ENCODE measurements around the gene EGLN3. TPM values are rescaled to one million over a fixed set of nuclear protein-coding genes. Genes with fewer than 3 reads are reported as not detected.

EGLN3 gene
- total RNA-seq, 1 experiment from 2014 or later = 0.54 TPM

DNA sequence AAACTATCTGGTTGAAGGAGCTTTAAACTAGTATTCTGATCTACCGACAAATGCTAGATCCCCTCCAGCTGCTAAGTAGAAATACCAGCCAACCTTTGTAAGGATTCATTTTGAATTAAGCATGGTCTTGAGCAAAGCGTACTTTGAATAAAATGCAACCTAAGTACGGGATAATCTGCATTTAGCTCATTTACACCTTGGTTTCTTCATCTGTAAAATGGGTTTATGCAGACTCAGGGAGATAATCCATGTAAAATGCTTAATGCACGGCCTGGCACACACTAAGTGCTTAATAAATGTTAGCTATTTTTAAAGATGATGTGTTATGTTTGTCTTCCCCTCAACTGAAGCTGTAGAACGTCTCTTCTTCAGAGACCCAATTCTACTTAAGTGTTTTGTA, 15.9 kb downstream of the EGLN3 start:
- H3K36me3 Mint-ChIP-seq (ENCODE audit: insufficient read depth, unreplicated experiment) = no peaks in the 10 kb centered on the region
- CTCF ChIA-PET = interaction anchor here (0.7 kb wide), 1 partner anchor 170 kb away, joined by 5 read pairs; no protein-coding TSS in a partner anchor
- peaks cover 5% of the 10 kb centered on the region for H3K4me1 Mint-ChIP-seq (ENCODE audit: insufficient read depth, unreplicated experiment)
- H3K27ac Mint-ChIP-seq (ENCODE audit: low read depth, unreplicated experiment) = no peak overlapping the region
- no peak overlapping the region for H3K4me3 Mint-ChIP-seq (ENCODE audit: unreplicated experiment)
- no peak for DNase-seq (ENCODE audit: unreplicated experiment)
- intact Hi-C loops (cut with micrococcal nuclease) = no loop called here
- TF ChIP-seq, protein P1, sequence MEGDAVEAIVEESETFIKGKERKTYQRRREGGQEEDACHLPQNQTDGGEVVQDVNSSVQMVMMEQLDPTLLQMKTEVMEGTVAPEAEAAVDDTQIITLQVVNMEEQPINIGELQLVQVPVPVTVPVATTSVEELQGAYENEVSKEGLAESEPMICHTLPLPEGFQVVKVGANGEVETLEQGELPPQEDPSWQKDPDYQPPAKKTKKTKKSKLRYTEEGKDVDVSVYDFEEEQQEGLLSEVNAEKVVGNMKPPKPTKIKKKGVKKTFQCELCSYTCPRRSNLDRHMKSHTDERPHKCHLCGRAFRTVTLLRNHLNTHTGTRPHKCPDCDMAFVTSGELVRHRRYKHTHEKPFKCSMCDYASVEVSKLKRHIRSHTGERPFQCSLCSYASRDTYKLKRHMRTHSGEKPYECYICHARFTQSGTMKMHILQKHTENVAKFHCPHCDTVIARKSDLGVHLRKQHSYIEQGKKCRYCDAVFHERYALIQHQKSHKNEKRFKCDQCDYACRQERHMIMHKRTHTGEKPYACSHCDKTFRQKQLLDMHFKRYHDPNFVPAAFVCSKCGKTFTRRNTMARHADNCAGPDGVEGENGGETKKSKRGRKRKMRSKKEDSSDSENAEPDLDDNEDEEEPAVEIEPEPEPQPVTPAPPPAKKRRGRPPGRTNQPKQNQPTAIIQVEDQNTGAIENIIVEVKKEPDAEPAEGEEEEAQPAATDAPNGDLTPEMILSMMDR (IDR thresholded peaks at IDR 0.05; ENCODE audit: unreplicated experiment) = no peak
- POLR2A ChIA-PET = no interaction called here
- H3K27me3 Mint-ChIP-seq (ENCODE audit: insufficient read depth, unreplicated experiment) = no peaks in the 10 kb centered on the region
- H3K9me3 Mint-ChIP-seq (ENCODE audit: unreplicated experiment) = no peaks in the 10 kb centered on the region
- no TSS peak for BruUV-seq (replicated peaks)

DNA sequence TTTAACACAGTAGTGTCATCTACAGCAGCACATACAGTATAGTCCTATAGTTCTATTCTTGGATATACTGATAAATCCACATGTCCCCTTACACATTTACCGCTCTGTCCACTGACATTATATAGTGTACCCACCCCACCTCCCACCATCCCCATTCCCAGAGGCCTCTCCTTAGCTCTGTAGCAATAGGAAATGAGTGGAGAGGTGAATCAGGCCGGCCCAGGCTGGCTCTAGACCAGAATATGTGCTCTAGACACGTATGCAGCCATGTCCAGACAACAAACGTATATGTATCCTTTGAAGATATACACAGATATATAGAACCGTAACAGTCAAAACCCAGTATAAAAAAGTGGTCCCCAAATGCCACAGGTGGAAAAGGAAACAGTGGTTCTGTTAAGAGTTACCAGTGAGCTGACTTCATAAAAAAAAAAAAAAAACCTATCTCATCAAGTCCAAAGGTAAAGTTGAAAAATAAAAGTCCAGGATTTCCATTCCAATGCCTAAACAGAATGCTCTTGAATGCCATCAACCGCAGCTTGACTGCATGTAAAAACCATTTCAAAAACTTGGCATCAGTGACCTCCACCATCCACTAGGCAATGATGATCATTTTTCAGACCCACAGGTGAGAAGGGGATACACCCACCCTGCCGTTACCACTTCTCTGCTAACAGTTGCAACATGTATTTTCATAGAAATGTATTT, 16.7 kb downstream of the EGLN3 start:
- TF ChIP-seq, protein P1 (IDR thresholded peaks at IDR 0.05; ENCODE audit: unreplicated experiment) = no peak
- H3K36me3 Mint-ChIP-seq (ENCODE audit: insufficient read depth, unreplicated experiment) = no peaks in the 10 kb centered on the region
- no peak overlapping the region for H3K27ac Mint-ChIP-seq (ENCODE audit: low read depth, unreplicated experiment)
- BruUV-seq (replicated peaks) = no TSS peak
- ChIA-PET POLR2A (no interaction called here), CTCF (interaction anchor here (0.7 kb wide), 1 partner anchor 171 kb away, joined by 5 read pairs; no protein-coding TSS in a partner anchor)
- DNase-seq (ENCODE audit: unreplicated experiment) = peak; percentile 46
- intact Hi-C loops (cut with micrococcal nuclease) = no loop called here
- peaks cover 5% of the 10 kb centered on the region for H3K4me1 Mint-ChIP-seq (ENCODE audit: insufficient read depth, unreplicated experiment)
- no peak overlapping the region for H3K4me3 Mint-ChIP-seq (ENCODE audit: unreplicated experiment)
- no peaks in the 10 kb centered on the region for H3K27me3 Mint-ChIP-seq (ENCODE audit: insufficient read depth, unreplicated experiment)
- H3K9me3 Mint-ChIP-seq (ENCODE audit: unreplicated experiment) = no peaks in the 10 kb centered on the region

DNA sequence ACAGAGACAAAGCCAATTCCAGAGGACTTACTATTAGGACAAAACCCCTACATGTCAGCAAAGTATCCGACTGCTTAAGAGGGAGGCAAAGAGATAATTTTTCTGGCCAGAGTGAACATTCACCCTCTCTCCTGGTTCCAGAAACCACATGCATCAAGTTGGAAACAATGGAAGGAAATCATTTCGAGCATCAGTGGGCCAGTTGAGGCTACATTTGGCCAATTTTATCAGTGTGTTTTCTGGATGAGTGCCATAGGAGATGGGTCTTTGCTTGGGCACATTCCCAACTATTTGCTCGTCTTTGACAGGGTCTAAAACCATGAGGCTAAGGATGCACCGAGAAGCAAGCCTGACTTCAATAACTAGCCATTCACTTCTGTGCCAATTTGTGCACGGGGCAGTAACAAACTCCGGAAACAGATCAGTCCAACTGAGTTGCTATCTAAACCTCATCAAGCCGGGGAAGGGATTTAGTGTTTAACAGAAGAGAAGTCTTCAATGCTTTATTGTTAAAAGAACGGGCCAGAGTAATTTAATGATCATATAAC, 17.4 kb downstream of the EGLN3 start:
- Mint-ChIP-seq H3K27ac (ENCODE audit: low read depth, unreplicated experiment) (no peak overlapping the region), H3K9me3 (ENCODE audit: unreplicated experiment) (no peaks in the 10 kb centered on the region), H3K36me3 (ENCODE audit: insufficient read depth, unreplicated experiment) (no peaks in the 10 kb centered on the region), H3K4me1 (ENCODE audit: insufficient read depth, unreplicated experiment) (peaks cover 4% of the 10 kb centered on the region), H3K4me3 (ENCODE audit: unreplicated experiment) (no peak overlapping the region), H3K27me3 (ENCODE audit: insufficient read depth, unreplicated experiment) (no peaks in the 10 kb centered on the region)
- BruUV-seq (replicated peaks) = no TSS peak
- POLR2A ChIA-PET = interaction anchor here (1.2 kb wide), 1 partner anchor 17 kb away, joined by 3 read pairs; no protein-coding TSS in a partner anchor
- CTCF ChIA-PET = no interaction called here
- intact Hi-C loops (cut with micrococcal nuclease) = no loop called here
- TF ChIP-seq, protein P1 (IDR thresholded peaks at IDR 0.05; ENCODE audit: unreplicated experiment) = no peak
- DNase-seq (ENCODE audit: unreplicated experiment) = no peak

DNA sequence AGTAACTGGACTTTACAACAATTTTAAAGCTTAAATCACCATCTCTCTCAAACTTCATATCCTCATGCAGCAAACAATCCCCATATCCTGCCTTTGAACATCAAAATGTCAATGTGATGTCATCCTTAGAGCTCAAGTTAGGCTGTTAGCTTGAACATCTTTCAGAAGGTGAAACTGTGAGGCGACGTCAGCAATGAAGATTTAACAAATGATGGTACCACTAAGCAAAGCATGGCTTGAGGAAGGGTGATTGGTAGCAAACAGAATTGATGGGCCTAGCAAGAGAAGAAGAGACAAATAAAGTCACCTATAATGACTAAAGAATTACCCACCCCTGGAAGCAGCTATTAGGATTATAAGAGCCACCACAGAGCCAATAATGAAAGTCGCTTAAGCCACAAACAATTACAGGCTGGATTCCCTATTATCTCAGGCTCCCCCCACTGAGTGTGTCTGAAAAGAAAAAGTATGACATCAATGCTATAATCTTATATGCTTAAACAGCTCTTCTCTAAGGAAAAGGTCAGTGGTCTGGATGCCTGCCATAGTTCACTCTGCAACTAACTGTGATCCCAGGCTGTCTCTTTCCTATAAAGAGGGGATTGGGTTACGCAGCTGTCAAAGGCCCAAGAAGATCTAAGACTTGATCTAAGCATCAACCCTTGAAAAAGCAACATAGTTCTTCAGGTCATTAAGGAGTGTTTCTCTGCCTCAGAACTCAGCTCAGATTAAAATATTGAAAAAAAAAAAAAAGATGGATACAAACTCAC, 18.1 kb downstream of the EGLN3 start:
- intact Hi-C loops (cut with micrococcal nuclease) = no loop called here
- no peak overlapping the region for H3K27ac Mint-ChIP-seq (ENCODE audit: low read depth, unreplicated experiment)
- CTCF ChIA-PET = interaction anchor here (0.7 kb wide), 1 partner anchor 391 kb away, joined by 3 read pairs; no protein-coding TSS in a partner anchor
- H3K4me3 Mint-ChIP-seq (ENCODE audit: unreplicated experiment) = no peak overlapping the region
- H3K36me3 Mint-ChIP-seq (ENCODE audit: insufficient read depth, unreplicated experiment) = no peaks in the 10 kb centered on the region
- no peaks in the 10 kb centered on the region for H3K4me1 Mint-ChIP-seq (ENCODE audit: insufficient read depth, unreplicated experiment)
- TF ChIP-seq, protein P1 (IDR thresholded peaks at IDR 0.05; ENCODE audit: unreplicated experiment) = no peak
- POLR2A ChIA-PET = interaction anchor here (1.2 kb wide), 1 partner anchor 16 kb away, joined by 3 read pairs; no protein-coding TSS in a partner anchor
- H3K27me3 Mint-ChIP-seq (ENCODE audit: insufficient read depth, unreplicated experiment) = no peaks in the 10 kb centered on the region
- no peaks in the 10 kb centered on the region for H3K9me3 Mint-ChIP-seq (ENCODE audit: unreplicated experiment)
- DNase-seq (ENCODE audit: unreplicated experiment) = no peak
- no TSS peak for BruUV-seq (replicated peaks)
